Measurements from ENCODE around the gene P2RX7. TPM values are rescaled to one million over a fixed set of nuclear protein-coding genes. Genes with fewer than 3 reads are reported as not detected.
A peak's percentile ranks its signal among the peaks of the same experiment; 100 is the strongest.

The P2RX7 gene
- total RNA-seq, 4 donors from 2014 or later: 0.35 to 0.46 (median 0.41) TPM; not detected in 1

DNA sequence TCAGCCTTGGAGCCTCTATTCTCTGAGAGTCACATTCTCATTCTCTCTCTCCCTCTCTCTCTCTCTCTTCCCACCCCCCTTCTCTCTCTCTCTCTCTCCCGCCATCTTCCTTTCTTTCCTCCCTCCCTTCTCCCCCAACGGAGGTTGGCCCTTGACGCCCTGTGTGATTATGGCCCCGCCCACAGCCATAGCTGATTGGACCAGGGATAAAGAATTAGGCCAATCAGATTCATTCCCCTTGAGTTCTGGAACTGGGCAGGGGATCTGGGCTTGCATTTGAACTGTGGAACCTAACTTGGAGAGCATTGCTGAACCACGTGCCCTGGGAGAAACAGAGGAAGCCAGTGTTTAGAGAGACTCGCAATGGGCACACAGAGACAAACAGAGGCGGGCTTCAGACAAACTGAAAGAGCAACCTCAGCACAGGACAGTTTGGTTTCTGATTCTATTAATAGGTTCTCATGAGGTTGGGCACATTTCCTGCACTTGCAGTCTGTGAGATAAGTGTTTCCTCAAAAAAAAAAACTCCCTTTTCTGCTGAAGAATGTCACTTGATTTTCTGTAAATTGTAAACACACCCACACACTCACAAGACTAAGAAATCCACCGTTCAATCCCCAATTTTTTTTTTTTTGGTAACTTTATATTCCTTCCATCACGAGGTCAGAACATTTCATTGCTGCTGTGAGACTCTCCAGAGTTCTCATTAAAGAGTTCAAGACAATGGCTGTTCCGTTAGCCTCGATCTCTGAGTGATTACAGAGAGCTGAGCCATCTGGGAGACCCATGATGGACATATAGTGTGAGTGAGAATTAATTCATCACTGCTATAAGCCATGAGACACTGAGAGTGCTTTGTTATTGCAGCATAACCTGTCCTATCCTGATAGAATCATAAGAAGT lies 3.5 kb upstream of the P2RX7 start:
- in situ Hi-C loops (cut with MboI; ENCODE audit: low sequenced_read_pairs in 4 of 4): no loop called here
- Histone ChIP-seq H3K27me3 (no peaks in the 10 kb centered on the region), H3K36me3 (no peaks in the 10 kb centered on the region), H3K27ac (peak overlapping the region in 2 of 4 donors; percentile 39 to 44), H3K4me3 (peak overlapping the region in 3 of 4 donors; percentile 33 to 53 (median 41)), H3K4me1 (peaks cover 4 to 8% of the 10 kb centered on the region in 2 donors), H3K9me3 (no peaks in the 10 kb centered on the region)
- TF ChIP-seq POLR2A (IDR thresholded peaks at IDR 0.05): no peak
- TF ChIP-seq, protein P1, sequence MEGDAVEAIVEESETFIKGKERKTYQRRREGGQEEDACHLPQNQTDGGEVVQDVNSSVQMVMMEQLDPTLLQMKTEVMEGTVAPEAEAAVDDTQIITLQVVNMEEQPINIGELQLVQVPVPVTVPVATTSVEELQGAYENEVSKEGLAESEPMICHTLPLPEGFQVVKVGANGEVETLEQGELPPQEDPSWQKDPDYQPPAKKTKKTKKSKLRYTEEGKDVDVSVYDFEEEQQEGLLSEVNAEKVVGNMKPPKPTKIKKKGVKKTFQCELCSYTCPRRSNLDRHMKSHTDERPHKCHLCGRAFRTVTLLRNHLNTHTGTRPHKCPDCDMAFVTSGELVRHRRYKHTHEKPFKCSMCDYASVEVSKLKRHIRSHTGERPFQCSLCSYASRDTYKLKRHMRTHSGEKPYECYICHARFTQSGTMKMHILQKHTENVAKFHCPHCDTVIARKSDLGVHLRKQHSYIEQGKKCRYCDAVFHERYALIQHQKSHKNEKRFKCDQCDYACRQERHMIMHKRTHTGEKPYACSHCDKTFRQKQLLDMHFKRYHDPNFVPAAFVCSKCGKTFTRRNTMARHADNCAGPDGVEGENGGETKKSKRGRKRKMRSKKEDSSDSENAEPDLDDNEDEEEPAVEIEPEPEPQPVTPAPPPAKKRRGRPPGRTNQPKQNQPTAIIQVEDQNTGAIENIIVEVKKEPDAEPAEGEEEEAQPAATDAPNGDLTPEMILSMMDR (IDR thresholded peaks at IDR 0.05 in 4 of 5, conservative IDR thresholded peaks at IDR 0.05 in 1 of 5): no peak
- ATAC-seq (peak; percentile 77 to 85), DNase-seq (peak; percentile 31 to 67)
- intact Hi-C loops (cut with DNase I; ENCODE audit: low total_unique reads): loop anchor here (5.0 kb wide), 1 partner anchor 83 kb away; the partner anchor contains the start of gene P2RX4

DNA sequence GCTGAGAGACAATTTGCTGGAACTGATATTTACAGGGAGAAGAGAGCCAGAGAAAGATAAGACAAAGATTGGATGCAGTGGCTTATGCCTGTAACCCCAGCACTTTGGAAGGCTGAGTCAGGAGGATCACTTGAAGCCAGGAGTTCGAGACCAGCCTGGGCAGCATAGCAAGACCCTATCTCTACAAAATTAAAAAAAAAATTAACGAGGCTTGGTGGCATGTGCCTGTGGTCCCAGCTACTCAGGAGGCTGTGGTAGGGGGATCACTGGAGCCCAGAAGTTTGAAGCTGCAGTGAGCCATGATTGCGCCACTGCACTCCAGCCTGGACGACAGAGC lies 2.9 kb upstream of the P2RX7 start:
- DNase-seq (no peak), ATAC-seq (no peak)
- no peaks in the 10 kb centered on the region for H3K27me3 ChIP-seq
- H3K36me3 ChIP-seq: no peaks in the 10 kb centered on the region
- intact Hi-C loops (cut with DNase I; ENCODE audit: low total_unique reads): loop anchor here (5.0 kb wide), 1 partner anchor 83 kb away; the partner anchor contains the start of gene P2RX4
- in situ Hi-C loops (cut with MboI; ENCODE audit: low sequenced_read_pairs in 4 of 4): no loop called here
- no peak overlapping the region for H3K4me3 ChIP-seq
- H3K9me3 ChIP-seq: no peaks in the 10 kb centered on the region
- peak overlapping the region in 2 of 4 donors; percentile 39 to 44 for H3K27ac ChIP-seq
- TF ChIP-seq, protein P1 (IDR thresholded peaks at IDR 0.05 in 4 of 5, conservative IDR thresholded peaks at IDR 0.05 in 1 of 5): no peak
- TF ChIP-seq POLR2A (IDR thresholded peaks at IDR 0.05): no peak
- peaks cover 4 to 8% of the 10 kb centered on the region in 2 donors for H3K4me1 ChIP-seq

DNA sequence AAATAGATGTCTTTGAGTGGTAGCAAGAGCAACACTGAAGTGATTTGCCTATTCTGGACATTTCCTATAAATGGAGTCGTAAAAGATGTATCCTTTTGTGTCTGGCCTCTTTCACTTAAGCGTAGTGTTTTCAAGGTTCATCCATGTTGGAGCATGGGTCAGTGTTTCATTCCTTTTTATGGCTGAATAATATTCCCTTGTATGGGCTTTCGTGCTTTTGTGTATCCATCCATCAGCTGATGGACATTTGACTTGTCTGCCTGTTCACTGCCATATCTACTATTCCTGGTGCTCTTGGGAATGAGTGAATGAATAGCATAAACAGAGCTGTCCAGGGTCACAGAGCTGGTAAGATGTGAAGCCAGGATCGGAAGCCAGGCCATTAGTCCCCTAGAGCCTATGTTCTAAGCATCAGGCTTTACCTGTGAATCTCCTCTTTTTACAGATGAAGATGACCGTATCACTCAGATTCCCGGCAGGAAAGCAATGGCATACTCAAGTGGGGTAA lies 1.8 kb upstream of the P2RX7 start:
- Histone ChIP-seq H3K9me3 (no peaks in the 10 kb centered on the region), H3K4me3 (no peak overlapping the region), H3K27ac (no peak overlapping the region), H3K27me3 (no peaks in the 10 kb centered on the region), H3K36me3 (no peaks in the 10 kb centered on the region), H3K4me1 (peaks cover 4 to 8% of the 10 kb centered on the region in 2 donors)
- in situ Hi-C loops (cut with MboI; ENCODE audit: low sequenced_read_pairs in 4 of 4): no loop called here
- no peak for DNase-seq
- intact Hi-C loops (cut with DNase I; ENCODE audit: low total_unique reads): no loop called here
- no peak for TF ChIP-seq POLR2A (IDR thresholded peaks at IDR 0.05)
- TF ChIP-seq, protein P1 (IDR thresholded peaks at IDR 0.05 in 4 of 5, conservative IDR thresholded peaks at IDR 0.05 in 1 of 5): no peak
- ATAC-seq: no peak

DNA sequence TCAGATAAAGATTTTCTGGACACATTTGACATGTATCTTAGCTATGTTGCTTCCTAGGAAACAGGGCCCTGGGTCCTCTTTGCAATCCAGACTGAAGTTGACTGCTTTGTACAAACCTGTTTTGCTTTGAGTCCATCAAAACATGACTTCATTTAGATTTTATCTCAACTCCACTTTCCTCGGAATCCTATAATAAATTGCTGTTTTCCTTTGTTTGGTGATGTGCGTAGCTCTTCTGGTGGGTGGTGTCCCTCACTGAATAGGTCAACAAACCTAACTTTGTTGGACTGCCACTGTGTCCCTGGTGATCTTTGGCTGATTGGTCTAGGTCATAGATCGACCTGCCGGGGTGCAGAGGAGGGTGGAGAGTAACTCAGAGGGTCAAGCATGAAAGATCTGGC lies 735 bp upstream of the P2RX7 start:
- TF ChIP-seq POLR2A (IDR thresholded peaks at IDR 0.05): no peak
- TF ChIP-seq, protein P1 (IDR thresholded peaks at IDR 0.05 in 4 of 5, conservative IDR thresholded peaks at IDR 0.05 in 1 of 5): no peak
- DNase-seq: no peak
- Histone ChIP-seq H3K27ac (no peak overlapping the region), H3K36me3 (no peaks in the 10 kb centered on the region), H3K4me1 (peaks cover 4 to 8% of the 10 kb centered on the region in 2 donors), H3K27me3 (no peaks in the 10 kb centered on the region), H3K9me3 (no peaks in the 10 kb centered on the region), H3K4me3 (no peak overlapping the region)
- no peak for ATAC-seq
- intact Hi-C loops (cut with DNase I; ENCODE audit: low total_unique reads): no loop called here
- in situ Hi-C loops (cut with MboI; ENCODE audit: low sequenced_read_pairs in 4 of 4): no loop called here

All from gastrocnemius medialis (tissue), 4 donors.